ENCODE results near the gene ZBP1.

The ZBP1 gene

DNA sequence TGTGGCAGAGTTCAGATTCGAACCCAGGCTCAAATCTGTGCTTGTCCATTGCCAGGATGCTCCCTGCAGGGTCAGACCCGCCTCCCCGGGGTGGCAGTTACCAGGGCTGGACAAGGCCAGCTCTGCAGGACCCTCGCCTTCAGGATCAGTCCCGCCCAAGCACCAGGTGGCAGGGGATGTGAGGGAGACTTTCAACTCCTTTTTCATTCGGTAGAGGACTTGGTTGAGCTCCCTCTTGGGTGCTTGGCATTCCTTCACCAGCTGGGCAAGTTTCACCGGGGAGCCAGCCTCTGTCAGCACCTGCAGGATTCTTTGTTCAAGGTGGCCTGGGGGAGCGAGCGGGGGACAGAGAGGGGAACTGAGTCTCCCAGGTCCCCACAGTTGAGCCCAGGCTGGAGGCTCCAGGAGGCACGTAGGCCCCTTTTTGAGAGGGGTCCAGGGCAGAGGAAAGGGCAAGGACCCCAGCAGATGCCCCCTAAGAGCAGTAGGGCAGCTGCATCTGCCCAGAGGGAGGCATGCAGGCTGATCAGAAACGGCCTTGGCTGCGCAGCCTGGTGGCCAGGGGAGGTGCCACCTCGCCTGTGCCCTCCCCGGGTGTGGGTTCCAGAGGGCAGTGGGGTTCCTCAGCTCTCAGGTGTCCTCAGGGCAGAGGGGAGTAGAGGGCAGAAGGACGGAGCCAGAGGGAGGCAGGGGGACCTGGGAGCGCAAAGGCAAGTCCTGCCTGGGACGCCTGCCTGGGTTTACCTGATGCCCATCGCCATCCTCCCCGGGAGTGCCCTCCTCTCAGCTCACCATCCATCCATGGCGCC lies 3.9 kb downstream of the ZBP1 start:
- no peak for DNase-seq

DNA sequence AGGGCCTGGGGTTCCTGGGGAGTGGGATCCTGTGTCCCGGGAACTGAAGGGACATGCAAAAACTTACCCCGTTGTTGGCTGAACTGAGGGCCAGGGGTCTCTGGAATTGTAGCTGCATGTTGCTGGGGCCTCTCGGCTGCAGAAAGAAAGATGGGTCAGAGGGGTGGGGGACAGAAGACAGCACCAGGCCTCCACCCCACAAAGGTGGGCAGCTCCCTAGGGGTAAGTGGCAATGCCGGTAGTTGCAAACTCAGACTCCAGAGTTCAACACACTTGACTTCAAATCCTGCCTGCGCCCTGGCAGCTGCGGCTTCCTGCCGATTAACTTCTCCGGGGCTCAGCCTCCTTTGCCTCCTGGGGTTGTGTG lies 4.8 kb downstream of the ZBP1 start:
- no peak for DNase-seq

DNA sequence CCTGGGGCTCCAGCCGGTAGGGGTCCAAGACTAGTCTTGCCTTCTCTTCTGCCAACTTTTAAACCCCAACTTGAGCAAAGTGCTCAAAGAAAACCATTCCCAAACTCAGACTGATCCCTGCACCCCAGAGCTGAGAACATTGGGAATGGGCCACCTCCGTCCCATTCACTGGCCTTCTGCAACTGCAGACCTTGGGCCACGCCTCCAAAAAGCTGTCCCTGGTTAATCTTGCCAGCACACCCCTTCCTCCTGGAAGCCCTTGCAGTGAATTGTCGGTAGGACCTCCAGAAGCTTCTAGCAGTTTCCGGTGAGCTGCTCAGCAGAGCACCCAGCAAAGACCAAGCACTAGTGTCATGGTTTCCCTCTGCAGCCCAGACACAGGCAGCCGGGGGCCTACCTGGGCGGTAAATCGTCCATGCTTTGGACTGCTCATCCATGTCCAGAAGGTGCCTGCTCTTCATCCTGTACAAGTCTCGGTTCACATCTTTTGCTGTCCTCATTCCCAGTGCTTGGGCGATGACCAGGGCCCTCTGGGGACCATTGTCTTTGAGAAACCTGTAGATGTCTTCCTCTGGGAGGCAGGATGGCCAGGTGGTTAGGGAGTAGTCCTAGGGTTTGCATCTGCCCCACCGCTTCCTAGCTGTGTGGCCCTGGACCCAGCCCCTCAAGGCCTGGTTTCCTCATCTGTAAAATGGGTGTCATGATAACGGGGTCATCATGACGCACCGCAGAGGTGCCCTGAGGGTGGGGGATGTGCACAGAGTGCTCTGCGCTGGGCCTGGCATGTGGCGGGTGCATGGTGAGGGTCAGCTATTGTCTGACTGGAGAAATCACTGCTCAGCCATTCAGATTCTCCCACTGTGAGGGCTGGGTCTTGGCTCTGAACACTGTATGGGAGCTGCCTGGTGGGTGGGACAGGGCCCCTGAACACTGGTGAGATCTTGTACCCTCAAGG lies 5.5 kb downstream of the ZBP1 start:
- no peak for DNase-seq

DNA sequence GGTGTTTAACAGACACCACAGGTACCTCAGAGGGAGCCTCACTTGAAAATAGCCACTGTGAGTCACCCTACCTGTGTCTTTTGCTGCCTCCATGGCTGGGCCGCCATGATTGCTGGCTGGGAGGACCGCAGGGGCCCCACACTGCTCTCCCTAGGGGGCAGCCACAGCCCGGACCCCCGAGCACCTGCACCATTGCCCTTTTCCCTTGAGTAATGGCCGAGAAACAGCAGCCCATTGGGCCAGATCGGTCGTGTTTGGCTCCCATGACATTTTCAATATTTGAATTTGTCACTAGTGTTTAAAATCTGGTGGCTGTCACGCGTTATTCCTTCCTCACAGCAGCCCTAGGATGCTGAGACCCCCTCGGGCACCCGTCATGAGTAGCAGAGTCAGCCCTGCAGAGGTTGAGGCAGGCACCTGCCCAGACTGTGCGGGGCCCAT lies 6.7 kb downstream of the ZBP1 start:
- no peak for DNase-seq

DNA sequence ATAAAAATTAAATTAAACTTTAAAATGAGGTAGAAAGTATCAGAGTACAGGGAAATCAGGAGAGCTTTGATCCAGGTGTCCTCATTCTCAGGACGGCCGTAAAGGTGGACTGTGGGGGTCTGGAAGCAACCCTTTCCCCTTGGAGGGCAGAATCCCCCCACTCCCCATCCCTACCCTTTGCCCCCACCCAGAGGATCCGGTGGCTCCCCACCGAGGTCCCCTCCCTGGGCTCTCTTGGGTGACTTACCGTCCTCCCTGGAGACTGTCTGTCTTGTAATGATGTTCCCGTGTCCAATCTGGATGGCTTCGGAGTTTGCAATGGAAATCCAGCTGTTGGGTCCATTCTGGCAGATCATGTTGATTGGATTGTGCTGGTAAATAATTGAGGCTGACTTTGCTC lies 7.3 kb downstream of the ZBP1 start:
- no peak for DNase-seq

DNA sequence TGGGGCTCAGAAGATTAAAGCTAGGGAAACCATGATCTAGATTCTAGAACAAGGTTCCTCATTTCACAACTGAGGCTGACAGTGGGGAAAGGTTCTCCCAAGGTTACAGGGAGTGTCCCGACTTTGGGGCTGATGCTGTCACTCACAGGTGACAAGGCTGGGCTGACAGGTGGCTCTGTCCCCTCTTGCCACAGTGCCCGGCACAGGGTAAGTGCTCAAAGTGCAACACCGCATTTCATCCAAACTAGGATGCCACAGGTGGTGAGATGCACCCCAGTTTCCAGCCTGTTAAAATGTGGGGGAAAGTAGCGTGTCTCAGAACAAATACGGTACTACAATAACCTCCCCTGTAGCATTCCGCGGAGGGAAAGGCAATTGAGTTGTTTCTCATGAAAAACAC lies 7.8 kb downstream of the ZBP1 start:
- no peak for DNase-seq

DNA sequence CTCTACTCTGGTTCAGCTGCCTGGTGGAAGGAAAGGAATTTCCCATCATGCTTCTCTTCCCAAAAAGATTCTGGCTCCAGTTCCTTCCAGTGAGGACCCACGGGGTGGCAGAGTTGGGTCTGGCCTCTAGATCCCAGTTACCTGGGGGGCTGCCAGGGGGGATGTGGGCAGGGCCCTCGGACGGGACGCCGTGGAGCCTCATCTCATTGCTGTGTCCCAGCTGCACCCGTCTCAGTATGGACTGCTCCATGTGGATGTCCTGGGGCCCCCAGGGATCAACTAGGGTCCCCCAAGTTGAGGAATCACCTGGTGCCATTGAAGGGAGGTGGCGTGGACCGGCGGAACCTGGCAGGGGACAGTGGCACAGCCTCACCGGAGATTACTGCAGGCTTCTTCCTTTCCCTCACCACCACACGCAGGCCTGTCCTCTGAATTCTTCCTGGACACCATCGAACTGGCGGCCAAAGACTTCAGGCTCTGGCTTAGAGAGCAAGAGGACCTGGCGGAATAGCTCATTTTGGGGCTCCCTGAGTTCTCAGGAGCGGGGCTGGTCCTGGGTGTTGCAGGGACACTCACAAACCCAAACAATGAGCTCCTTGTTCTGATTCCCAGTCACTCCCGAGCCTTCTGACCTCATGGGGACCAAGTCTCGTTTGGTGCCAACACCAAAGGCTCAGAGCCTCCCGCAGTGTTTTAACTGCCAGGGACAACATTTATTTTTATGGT lies 8.5 kb downstream of the ZBP1 start:
- no peak for DNase-seq

DNA sequence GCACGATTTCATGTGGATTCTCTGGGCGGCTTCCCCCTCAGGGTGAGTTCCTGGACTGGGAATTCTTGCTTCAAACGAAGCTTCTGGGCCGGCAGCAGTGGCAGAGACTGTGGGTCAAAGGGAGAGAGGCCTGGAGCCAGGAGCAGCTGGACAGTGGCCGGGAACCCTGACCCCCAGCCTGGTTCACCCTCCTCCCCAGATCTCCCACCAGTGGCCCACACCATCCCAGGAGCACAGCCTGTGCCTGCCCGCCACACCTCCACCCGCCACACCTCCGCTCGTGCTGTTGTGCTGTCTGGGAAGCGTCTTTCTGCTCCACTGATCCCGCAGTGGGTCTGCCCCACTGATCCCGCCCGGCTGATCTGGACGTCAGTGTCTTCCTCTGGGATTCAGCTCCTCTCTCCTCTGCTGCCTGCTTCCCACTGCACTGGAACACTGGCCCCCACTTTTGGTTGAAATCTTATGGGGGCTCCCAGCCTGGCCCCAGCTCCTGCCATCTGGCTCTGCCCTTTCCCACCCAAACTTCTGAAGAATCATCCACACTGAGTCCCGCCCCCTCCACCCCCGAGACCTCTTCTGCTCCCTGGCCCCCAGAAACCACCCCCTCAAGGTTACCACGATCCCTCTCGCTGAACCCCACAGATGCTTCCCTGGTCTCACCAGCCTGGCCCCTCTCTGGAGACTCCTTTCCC lies 9.8 kb downstream of the ZBP1 start:
- no peak for DNase-seq

DNA sequence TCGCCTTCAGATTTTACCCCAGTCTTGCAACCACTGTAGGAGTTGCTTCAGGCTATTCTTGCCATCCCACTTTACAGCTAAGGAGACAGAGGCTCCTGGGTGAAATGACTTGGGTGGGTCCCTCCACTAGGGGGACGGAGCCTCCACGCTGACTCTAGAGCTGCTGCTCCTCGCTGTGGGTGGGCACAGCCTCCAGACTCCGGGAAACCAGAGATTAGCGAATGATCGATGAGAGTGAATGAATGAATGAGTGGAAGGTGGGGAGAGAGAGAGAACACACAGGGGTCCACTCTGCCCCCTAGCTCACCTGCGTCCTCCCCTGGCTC lies 10.4 kb downstream of the ZBP1 start:
- no peak for DNase-seq

DNA sequence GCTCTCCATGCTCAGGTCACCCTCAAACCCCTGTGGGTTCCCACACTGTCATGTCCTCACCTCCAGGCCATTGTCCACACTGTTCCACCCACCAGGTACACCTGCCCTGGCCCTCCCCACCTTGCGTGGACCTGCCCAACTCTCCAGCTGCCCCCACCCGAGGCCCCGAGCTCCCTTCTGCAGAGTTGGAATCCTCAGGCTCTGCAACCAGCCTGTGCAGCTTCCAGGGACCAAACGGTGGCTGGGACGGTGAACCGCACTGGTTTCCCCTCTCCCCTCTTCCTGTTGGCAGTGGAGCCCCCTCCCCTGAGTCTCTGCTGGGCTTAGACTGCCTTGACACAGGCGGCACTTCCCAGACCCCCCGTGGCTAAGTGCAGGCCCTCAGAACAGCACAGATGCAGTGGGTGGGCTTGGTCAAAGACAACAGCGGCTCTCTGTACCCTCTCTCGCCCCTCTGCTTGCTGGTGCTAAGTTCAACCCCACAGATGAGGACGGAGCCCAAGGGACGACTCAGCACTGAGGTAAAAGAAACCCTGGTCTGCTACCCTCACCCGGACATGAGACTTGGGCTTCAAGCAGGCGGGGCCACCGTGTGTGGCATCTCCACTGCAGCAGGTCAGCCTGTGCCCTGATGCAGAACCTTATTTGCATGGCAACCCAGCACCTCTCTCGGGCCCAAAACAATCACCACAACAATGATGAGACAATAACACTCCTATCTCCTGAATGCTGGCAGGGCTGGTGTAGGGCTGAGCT lies 11.0 kb downstream of the ZBP1 start:
- no peak for DNase-seq

DNA sequence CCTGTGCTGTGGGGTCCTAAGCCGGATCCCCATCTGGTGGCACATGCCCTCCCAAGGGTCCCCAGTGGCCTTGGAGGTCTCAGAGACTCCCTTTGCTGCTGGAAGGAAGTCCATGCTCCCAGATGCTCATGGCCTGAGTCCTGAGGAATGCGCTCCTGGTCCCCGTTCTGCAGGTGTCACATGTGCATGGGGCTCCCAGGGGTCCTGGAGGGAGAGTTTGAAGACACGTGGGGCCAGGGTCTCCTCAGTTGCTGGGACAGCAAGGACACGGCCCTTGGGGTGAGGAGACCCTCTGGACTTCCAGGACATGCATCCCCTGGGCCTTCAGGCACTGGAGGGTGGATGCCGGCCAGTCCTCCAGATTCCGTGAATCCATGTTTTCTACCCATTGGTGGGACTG lies 11.7 kb downstream of the ZBP1 start:
- no peak for DNase-seq

DNA sequence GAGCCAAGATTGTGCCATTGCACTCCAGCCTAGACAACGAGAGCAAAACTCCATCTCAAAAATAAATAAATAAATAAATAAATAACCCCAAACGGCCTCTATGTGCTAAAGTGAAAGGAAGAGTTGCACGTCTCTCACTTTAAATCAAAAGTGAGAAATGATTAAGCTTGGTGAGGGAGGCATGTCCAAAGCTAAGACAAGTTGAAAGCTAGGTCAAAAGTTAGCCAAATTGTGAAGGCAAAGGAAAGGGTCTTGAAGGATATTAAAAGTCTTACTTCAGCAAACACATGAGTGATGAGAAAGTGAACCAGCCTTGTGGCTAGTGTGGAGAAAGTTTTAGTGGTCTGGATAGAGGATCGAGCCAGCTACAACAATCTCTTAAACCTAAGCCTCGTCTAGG lies 14.3 kb downstream of the ZBP1 start:
- DNase-seq = no peak

DNA sequence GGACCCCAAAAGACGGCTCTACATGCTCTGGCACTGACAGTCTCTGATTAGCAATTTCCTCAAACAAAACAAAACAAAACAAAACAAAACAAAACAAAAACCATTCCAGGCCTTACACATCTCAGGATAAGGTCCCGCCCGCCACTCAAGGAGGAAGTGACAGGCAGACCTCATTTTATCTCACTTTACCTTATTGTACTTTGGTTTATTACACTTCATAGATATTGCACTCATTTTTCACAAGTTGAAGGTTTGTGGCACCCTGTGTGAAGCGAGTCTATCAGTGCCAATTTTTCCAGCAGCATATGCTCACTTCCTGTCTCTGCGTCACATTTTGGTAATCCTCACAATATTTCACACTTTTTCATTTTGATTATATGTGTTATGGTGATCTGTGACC lies 15.2 kb downstream of the ZBP1 start:
- no peak for DNase-seq

DNA sequence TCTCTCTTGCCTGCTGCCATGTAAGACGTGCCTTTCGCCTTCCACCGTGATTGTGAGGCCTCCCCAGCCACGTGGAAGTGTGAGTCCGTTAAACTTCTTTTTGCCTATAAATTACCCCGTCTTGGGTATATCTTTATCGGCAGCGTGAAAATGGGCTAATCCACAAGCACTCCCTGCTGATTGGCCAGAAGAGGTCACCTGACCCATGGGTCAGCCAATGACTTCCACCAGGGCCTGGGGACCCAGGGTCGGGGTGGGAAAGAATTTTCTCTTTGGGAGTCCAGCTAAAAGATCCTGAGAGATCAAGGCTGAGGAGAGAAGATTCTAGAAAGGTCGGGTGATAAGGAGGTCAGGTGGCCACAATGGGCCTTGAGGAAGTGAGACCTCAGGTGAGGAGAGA lies 17.1 kb downstream of the ZBP1 start:
- DNase-seq = no peak

DNA sequence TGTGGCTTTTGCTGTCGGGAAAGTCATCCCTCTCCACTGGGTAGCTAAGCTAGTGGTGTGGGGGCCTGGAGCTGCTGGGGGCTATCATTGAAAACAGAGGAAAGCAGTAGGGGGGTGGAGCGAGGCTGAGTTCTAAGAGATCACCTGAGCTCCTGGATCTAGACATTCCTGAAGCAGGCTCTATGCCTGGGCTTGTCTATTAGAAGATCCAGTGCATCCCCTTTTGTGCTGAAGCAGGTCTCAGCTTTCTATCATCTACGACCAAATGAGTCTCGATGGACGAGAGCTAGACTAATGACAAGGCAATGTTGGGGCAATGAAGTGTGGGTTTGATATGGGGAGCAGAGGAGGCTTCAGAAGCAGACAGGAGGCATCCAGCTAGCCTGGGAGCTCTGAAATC lies 18.5 kb downstream of the ZBP1 start:
- DNase-seq = no peak

DNA sequence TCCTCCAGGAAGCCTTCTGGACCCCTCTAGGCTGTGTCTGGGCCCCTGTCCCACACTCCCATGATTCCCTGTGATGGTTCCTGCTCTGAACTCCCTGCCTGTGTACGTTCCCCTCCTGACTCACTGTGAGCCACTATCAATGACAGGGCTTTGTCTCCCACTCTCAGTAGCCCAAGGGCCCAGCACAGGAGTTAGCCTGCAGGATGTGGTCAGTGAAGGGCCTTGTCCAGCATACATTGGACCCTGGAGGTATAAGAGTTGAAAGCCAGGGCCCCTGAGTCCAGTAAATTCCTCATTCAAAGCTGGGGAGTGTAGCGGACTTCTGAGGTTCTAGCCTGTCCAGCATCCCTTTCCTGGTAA lies 19.0 kb downstream of the ZBP1 start:
- no peak for DNase-seq

DNA sequence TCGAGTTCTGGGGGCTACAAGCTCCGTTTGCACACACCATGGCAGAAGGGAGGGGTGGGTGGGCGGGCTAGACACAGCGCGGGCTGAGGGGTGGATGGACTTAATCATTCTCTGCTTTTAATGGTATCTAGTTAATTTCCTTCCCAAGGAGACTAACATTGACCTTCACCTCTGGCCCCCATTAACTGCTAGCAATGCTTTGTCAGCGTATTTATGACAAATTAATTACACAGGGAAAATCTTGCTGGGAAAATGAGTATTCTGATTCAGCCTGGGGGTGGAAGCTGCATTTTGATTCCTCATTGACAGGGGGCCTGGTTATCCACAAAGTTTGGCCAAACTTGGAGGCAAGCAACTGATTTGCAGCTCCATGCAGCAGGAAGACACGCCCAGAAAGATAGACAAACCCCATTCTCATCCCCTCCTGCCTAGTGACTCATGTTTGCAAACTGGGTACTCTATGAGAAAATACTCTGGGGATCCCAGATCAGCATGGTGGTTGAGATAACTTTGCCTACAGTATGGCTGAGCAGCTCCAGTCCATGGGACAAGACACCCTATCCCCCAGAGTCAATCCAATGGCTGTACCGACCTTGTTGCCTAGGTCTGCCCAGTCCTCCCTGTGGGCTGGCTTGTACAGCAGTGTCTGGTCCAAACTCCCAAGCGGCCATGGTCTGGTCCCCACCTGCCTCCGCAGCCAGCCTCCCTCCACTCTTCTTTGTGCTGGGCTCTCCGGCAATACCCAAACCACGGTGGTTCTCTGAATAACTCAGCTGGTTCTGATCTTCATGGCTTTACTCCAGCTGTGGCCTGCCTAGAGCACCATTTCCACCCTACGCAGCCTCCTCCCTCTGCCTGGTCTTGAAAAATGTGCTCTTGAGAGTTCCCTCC lies 19.7 kb downstream of the ZBP1 start:
- no peak for DNase-seq

DNA sequence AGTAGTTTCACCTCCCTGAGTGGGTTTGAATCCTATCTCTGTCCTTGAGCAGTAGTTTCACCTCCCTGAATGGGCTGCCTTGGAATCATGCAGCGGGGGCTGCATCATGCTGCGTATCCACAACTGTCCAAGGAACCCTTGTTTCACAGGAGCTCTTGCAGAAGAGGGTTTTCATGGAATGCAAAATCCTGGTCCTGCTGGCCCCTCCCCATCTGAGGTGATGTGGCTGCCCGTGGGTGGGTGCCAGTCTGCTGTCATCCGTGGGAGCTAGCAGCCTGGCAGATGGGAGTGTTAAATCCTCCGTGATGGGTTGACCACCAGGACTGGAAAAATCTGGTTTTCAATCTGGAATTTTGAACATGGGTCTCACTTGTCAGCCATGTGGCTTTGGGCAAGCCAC lies 21.7 kb downstream of the ZBP1 start:
- no peak for DNase-seq

DNA sequence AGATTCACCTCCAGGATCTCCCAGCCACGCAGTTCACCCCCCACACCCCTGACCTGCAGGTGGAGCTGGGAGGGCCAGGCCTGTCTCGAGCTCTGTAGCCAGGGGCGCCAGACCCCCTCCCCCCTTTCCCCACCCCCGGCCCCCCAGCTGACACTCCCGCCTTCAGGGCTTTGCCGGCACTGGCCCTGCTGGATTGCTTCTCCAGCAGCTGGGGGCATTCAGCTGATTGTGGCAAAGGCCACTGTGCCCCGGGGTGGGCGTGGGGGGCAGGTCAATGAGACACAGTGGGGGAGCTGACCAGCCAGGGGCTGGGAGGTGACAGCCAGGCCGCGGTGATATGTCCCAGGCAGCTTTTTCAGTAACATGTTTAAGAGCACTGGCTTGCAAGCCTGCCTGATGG lies 22.2 kb downstream of the ZBP1 start:
- no peak for DNase-seq

DNA sequence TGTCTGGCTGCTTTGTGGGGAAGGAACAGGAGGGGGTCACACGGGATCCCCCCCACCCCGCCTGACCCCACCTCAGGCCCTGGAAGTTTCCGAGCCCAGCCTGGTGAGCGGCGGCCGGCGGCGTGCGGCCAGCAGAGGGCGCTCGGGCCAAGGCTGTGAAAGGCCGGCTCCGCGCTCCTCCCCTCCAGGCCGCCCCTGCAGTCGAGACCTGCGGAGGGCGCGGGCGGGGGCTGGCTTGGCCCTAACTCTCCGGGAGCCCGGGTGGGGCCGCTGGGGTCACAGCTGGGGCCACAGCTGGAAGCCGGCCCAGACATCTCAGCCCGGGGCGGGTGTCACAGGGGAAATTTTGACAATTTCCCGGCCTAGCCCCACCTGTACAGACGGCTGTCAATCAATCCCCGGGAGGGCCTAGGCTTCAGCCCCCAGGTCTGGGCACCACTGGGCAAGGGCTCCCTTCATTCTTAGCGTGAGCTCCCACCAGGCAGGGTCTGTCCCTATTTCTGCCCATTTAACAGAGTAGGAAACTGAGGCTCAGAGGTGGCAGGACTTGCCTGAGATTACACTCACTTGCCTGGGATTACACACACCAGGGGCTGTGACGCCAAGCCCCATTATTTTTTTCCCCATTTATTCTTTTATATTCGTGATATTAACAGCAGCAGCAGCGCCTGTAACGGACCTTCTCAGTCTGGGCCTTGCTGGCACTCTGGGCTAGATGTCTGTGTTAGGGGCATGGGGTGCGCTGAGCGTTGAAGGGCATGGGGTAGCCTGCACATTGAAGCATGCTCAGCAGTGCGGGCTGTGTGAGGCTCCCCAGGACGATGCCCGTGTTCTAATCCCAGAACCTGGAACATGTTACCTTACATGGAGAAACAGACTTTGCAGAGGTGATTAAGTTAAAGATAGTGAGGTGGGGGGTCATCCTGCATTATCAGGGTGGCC lies 23.0 kb downstream of the ZBP1 start:
- DNase-seq = no peak
